ENCODE results near the gene DNAH3.
"Not testable (repeated sequence)": the region's sequence is repeated elsewhere in the genome, so short reads cannot be mapped to it uniquely, and the experiment has no call there.

DNAH3 gene

GRCh38 chr16:21128991-21129390 is 21.7 kb downstream of the DNAH3 start:
- no peak for DNase-seq (ENCODE audit: low read depth, low spot score)

- no peak for DNase-seq (ENCODE audit: low read depth, low spot score)
Measured at GRCh38 chr16:21126518-21126917, 24.1 kb downstream of the DNAH3 start.

GRCh38 chr16:21125191-21125590 is 25.5 kb downstream of the DNAH3 start:
- no peak for DNase-seq (ENCODE audit: low read depth, low spot score)

DNA sequence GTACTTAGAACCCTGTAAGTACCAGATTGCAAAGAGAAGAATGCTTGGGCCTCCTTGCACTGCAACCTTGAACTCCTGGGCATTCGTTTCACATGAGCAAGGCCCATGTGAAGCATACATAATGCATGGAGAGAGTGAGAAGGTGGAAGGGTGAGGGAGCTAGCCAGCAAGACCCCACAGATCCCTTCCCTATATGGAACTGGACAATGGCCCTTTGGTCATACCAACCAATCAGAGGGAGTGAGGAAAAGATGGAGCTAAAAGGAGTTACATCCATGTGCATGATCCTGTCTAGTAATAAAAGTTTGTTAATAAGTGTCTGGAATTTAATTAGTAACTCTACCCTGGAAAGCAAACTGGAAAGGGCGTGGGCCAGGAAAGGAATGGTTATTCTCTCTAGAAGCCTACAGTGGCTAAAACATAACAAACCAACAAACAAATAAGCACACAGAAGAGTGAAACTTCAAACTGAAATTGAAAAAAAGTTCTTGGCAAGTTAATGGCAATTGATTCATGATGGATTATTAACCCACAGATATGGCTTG is 29.6 kb downstream of the DNAH3 start:
- no peak for DNase-seq (ENCODE audit: low read depth, low spot score)

DNA sequence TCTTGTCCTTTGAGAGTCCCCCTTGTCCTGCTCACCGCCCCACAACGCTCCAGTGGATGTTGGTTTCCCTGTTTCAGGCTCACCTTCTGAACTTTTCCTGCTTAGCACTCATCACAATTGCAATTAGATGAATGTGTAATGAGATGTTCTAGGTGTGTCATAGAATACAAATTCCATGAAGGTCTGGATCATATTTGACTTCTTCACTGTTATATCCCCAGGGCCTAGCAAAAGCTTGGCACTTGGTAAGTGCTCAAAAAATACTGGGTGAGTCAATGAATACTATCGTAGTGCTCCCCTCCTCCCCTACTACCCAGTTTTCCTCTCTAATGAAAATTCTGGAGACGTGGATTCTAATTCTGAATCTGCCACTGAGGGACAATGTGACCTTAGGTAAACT is 33.1 kb downstream of the DNAH3 start:
- DNase-seq (ENCODE audit: low read depth, low spot score) = no peak

GRCh38 chr16:21116148-21116693 is 34.4 kb downstream of the DNAH3 start:
- DNase-seq (ENCODE audit: low read depth, low spot score) = no peak

GRCh38 chr16:21115551-21115950 is 35.1 kb downstream of the DNAH3 start:
- DNase-seq (ENCODE audit: low read depth, low spot score) = not testable (repeated sequence)

DNA sequence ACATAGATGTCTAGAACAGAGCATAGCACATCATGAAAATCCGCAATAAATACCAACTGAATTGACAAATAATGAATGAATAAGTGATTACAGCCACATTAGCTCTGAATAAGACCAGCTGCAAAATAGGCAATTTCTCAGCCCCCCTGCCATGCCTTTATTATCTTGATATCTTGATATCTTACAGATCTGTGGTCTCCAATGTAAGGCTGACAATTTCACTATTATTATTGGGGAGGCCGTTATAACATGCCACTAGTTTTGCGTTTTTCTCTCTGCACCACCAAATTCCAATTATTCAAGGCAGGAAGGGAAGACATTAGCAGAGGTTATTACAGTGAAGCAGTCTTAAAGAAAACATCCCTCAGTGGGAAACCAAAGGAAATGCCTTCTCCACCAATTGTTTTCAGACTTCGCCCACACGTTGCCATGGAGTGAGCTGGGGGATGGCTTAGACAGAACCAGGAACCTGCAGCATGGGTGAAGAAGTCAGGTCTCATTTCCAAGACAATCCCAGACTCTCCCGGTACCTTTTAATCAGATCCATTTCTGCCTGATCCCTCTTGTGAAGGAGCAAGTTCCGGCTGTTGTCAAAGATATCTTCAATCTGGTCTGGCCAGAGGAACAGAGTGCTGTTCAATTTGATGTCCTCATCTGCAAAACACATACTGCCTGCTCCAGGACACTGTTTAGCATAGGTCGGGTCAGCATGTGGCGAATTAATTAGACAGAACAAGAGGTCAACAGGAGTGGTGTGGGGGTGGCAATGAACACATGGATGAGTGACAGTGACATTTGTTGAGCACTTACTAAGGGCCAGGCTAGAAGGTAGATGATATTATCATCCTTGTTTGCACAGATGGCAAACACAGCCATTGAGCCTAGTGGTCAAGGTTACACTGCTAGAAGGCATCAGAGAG is 46.4 kb downstream of the DNAH3 start:
- DNase-seq (ENCODE audit: low read depth, low spot score) = no peak

GRCh38 chr16:21101631-21102420 is 48.8 kb downstream of the DNAH3 start:
- DNase-seq (ENCODE audit: low read depth, low spot score) = no peak

- DNase-seq (ENCODE audit: low read depth, low spot score) = no peak
Measured at GRCh38 chr16:21100447-21100846, 50.2 kb downstream of the DNAH3 start.

- no peak for DNase-seq (ENCODE audit: low read depth, low spot score)
Measured at GRCh38 chr16:21097151-21097550, 53.5 kb downstream of the DNAH3 start.

DNA sequence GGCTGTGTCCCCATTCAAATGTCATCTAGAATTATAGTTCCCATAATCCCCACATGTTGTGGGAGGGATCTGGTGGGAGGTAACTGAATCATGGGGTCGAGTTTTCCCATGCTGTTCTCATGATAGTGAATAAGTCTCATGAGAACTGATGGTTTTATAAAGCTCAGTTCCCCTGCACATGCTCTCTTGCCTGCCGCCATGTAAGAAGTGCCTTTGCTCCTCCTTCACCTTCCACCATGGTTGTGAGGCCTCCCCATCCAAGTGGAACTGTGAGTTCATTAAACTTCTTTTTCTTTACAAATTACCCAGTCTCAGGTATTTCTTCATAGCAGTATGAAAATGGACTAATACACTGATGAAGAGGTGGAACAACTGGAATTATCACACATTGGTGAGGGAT is 55.9 kb downstream of the DNAH3 start:
- DNase-seq (ENCODE audit: low read depth, low spot score) = not testable (repeated sequence)

- DNase-seq (ENCODE audit: low read depth, low spot score) = no peak
Measured at GRCh38 chr16:21092951-21093350, 57.7 kb downstream of the DNAH3 start.

GRCh38 chr16:21088646-21089538 is 61.8 kb downstream of the DNAH3 start:
- DNase-seq (ENCODE audit: low read depth, low spot score) = no peak

- DNase-seq (ENCODE audit: low read depth, low spot score) = no peak
Measured at GRCh38 chr16:21088143-21088542, 62.5 kb downstream of the DNAH3 start.

- DNase-seq (ENCODE audit: low read depth, low spot score) = no peak
Measured at GRCh38 chr16:21084631-21085225, 65.9 kb downstream of the DNAH3 start.

DNA sequence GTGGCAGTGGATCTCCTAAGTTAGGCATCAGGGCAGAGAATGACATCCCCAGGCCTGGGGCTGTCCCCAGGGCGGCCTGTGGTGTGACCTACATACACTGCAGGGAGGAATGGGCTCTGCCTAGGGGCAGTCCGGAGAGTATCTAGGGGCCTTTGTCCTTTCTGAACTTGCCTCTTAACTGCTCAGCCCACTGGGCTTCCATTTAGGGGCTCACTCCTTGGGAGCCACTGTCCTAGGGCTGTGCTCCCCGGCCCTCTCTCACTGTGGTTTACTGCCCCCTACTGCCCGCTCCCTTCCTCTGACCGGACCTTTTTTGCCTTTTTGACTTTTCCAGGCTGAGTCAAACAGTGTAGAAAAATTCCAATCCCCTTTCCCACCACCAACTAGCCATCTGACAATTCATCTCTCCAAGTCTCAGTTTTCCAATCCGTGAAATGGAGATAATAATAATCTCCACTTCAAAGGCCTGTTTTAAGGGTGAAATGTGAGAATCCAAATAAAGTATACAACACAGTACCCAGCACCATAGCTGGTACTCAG is 66.8 kb downstream of the DNAH3 start:
- DNase-seq (ENCODE audit: low read depth, low spot score) = peak; percentile 56

- DNase-seq (ENCODE audit: low read depth, low spot score) = no peak
Measured at GRCh38 chr16:21081329-21081728, 69.3 kb downstream of the DNAH3 start.

- DNase-seq (ENCODE audit: low read depth, low spot score) = no peak
Measured at GRCh38 chr16:21078563-21078962, 72.1 kb downstream of the DNAH3 start.

- DNase-seq (ENCODE audit: low read depth, low spot score) = no peak
Measured at GRCh38 chr16:21076186-21076883, 74.3 kb downstream of the DNAH3 start.
